Glomerular visceral epithelial cell (primary cell): ENCODE data around the gene TEAD3.
"Not testable (repeated sequence)": the region's sequence is repeated elsewhere in the genome, so short reads cannot be mapped to it uniquely, and the experiment has no call there.

Source experiments
- DNase-seq: peaks from one replicate; pipeline ENCODE4 v3.0.0-alpha.2; 2016; ENCODE audit errors: extremely low spot score

TEAD3 gene

GRCh38 chr6:35496841-35497570 is at the start of gene TEAD3:
Gene TEAD3, minus strand, starts transcription at chr6:35497079.
- DNase-seq = peak; percentile 82

GRCh38 chr6:35544769-35545361 is 48.0 kb upstream of the TEAD3 start:
- DNase-seq = no peak

- no peak for DNase-seq
Measured at GRCh38 chr6:35543459-35544193, 46.7 kb upstream of the TEAD3 start.

GRCh38 chr6:35541836-35542235 is 45.0 kb upstream of the TEAD3 start:
- DNase-seq = no peak

GRCh38 chr6:35539223-35539622 is 42.3 kb upstream of the TEAD3 start:
- DNase-seq = no peak

GRCh38 chr6:35535847-35536246 is 39.0 kb upstream of the TEAD3 start:
- DNase-seq = not testable (repeated sequence)

GRCh38 chr6:35534407-35535170 is 37.7 kb upstream of the TEAD3 start:
- DNase-seq = no peak

- no peak for DNase-seq
Measured at GRCh38 chr6:35533981-35534380, 37.1 kb upstream of the TEAD3 start.

- DNase-seq = no peak
Measured at GRCh38 chr6:35532126-35532525, 35.2 kb upstream of the TEAD3 start.

- DNase-seq = no peak
Measured at GRCh38 chr6:35524380-35525020, 27.6 kb upstream of the TEAD3 start.

- peak; percentile 69 for DNase-seq
Measured at GRCh38 chr6:35522660-35523658, 26.1 kb upstream of the TEAD3 start.

- DNase-seq = no peak
Measured at GRCh38 chr6:35522151-35522550, 25.3 kb upstream of the TEAD3 start.

- DNase-seq = no peak
Measured at GRCh38 chr6:35521235-35521634, 24.4 kb upstream of the TEAD3 start.

GRCh38 chr6:35519313-35520015 is 22.6 kb upstream of the TEAD3 start:
- no peak for DNase-seq

- DNase-seq = no peak
Measured at GRCh38 chr6:35518566-35519312, 21.9 kb upstream of the TEAD3 start.

GRCh38 chr6:35517978-35518377 is 21.1 kb upstream of the TEAD3 start:
- DNase-seq = not testable (repeated sequence)

- no peak for DNase-seq
Measured at GRCh38 chr6:35516712-35517111, 19.8 kb upstream of the TEAD3 start.

- DNase-seq = not testable (repeated sequence)
Measured at GRCh38 chr6:35515939-35516338, 19.1 kb upstream of the TEAD3 start.

- no peak for DNase-seq
Measured at GRCh38 chr6:35514587-35514986, 17.7 kb upstream of the TEAD3 start.
